ENCODE results near the gene RHOG.

Gene RHOG

DNA sequence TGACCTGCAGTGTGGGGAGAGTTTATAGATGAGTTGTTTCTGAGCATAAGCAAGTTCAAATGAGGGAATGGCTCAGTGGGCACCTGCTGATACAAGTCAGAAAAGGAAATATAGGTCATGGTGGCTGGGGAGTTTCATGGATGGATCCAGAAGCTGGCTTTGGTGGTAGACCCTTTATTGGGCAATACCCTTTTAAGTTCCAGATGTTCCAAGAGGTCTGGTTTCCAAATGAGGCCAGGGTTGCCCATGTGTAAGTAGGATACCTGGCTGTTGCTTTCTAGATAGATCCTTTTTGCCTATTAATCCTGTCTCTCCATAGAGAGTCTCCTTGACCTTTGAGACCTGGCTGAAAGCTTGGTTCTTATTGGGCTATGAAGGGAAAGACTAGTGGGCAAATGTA is 16.9 kb upstream of the RHOG start:
- no peak for DNase-seq

DNA sequence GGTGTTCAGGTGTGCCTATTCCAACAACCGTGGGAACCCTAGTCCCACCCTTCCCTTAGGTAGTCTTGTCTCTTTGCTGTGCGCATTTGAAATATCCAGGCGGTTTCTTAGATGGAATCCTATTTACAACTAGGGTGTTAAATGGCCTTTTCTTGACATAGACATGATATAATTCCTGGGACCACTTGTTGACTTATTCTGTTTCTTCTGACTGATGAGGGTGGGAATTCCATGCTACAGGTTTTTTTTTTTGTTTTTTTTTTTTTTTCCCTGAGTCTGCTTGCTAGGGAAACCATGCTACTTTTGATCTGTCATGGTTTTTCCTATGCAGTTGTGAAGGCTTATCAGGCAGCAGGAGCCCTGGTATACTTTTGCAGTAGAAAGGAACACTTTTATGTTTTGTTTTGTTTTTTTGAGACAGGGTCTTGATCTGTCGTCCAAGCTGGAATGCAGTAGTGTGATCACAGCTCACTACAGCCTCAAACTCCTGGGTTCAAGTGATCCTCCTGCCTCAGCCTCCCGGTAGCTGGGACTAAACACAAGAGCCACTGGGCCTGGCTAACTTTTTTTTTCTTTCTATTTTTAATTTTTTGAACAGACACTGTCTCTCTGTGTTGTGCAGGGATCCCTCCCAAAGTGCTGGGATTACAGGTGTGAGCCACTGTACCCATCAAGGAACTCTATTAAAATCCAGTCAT is 16.2 kb upstream of the RHOG start:
- no peak for DNase-seq

GRCh38 chr11:3855808-3856491 is 15.2 kb upstream of the RHOG start:
- peak; percentile 66 to 72 for DNase-seq

DNA sequence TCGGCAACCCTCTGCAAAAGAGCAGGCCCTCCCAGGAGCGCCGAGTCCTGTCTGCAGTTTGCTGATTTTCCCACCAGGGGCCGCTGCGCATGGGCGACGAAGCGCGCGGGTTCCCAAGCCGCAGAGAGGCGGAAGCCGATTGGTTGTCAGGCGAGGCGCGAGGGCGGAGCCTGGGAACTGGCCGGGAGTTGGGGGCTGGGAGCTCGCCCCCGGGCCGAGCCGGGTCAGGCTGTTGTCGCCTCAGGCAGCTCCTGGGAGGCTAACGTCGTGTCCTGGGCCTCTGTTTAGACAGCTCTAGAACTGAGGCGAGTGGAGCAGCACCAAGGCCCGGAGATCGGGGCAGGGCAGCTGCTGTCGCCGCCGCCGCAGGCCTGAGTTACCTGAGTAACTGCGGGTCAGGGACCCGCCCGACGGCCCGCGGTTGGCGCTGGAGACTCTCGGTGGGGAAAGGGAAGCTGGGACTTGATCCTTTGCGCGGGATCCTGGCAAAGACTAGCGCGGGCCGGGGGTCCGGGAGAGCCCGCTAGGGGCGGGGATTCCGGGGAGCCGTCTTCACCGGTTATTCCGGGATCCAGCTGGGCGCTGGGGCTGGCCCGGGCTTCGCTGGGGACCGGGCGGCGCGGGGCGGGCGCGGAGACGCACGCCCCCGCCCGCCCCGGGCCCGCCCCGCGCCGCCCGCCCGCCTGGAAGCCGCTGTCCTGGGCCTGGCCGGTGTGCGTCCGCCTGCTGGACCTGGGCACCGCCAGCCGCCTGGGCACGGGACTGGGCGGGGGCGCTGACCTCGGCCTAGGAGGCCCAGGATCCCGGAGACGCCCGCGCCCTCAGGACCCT is 14.4 kb upstream of the RHOG start, which contains the start of gene STIM1:
TSS of gene STIM1 (plus strand) at position 688 of the 831 bp plus-strand sequence. CDS start 607 bp downstream, outside the sequence.
- DNase-seq, result peak; percentile 100

DNA sequence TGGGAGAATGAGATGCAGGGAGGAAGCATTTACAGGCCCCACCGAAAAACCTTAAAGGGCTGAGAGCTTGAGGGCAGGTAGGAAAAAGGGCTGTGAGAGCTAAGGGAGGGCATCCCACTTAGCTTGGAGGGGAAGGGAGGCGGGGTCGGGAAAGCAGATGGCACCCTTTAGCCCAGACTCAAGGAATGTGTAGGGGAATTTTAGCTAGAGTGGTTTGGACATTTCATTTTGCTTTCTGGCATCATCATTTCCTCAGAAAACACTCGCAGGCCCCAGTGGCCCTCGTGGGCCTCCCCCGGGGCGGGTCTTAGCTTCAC is 13.9 kb upstream of the RHOG start:
- no peak for DNase-seq

GRCh38 chr11:3853899-3854659 is 13.3 kb upstream of the RHOG start:
- DNase-seq, result peak; percentile 81 to 82

GRCh38 chr11:3853545-3853842 is 12.7 kb upstream of the RHOG start:
- DNase-seq, result no peak

GRCh38 chr11:3849297-3849874 is 8.6 kb upstream of the RHOG start:
- peak in 1 of 2 experiments; percentile 51 for DNase-seq

GRCh38 chr11:3845670-3846069 is 4.9 kb upstream of the RHOG start:
- no peak for DNase-seq

DNA sequence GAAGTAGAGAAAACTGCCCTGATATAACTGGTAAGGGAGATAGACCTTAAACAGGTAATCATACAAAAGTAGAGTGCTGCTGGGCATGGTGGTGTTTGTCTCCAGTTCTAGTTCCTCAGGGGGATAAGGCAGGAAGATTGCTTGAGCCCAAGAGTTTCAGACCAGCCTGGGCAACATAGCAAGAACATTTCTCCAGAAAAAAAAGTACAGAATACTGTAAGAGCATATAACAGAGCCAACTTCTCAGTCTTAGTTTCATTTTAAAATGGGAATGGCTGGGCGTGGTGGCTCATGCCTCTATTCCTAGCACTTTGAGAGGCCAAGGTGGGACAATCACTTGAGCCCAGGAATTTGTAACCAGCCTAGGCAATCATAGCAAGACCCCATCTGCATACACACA is 4.5 kb upstream of the RHOG start:
- no peak for DNase-seq

DNA sequence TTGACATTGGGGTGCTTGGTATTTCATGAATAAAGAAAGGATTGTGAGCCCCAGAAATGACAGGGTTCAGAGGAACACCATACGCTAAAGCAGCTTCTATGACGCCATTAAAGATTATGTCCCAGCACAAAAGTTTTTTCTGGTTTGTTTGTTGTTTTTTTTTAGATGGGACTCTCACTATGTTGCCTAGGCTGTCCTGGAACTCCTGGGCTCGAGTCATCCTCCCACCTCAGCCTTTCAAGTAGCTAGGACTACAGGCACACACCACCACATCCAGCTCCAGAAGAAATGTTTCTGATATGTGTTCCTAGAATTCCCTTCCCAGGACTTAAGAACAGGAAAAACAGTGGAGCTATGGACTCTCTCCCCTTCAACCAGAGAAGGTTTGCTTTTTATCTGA is 2.6 kb upstream of the RHOG start:
- DNase-seq, result no peak

- DNase-seq, result peak; percentile 46 to 56
Measured at GRCh38 chr11:3841426-3842350, 929 bp upstream of the RHOG start.

DNA sequence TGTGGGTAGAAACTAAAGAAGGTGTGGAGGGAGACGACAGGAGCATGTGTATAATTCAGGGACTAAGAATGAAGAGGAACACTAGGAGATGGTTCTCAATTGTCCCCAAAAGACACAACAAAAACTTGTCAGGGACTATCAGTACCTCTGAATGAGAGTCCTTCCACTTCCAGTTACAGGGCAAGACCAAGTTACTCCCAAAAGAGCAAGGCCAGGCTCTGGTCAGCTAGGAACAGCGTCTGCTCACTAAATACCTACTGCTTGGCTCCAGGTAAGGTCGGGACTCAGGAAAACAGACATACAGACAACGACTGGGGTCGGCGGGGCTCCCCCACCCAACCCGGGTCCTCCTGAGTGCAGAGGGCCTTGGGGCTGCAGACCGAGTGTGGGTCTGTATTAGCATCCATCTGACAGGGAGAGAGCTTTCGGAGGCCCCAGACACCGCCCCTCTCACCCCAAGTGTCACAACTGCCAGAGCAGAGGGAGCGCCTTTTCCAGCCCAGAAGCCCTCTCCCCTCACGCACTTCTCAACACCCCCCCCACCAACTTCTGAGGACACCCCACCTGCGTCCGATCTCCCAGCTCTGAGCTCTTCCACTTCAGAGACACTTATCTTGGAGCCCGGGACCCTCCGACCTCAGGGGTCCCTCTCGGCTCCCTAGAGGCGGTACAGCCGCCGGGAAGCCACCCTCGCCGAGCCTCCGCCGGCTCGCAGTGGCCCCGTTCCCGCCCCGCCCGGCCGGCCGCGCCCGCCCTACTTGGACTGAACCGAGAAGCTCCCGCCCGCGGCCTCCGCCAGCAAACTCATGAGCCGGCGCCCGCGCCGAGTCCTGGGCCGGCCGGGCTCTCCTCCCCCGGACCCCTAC is 522 bp downstream of the RHOG start:
- DNase-seq, result peak; percentile 53 to 63

- no peak for DNase-seq
Measured at GRCh38 chr11:3838504-3838903, 2.3 kb downstream of the RHOG start.

- no peak for DNase-seq
Measured at GRCh38 chr11:3837793-3838192, 3.0 kb downstream of the RHOG start.

DNA sequence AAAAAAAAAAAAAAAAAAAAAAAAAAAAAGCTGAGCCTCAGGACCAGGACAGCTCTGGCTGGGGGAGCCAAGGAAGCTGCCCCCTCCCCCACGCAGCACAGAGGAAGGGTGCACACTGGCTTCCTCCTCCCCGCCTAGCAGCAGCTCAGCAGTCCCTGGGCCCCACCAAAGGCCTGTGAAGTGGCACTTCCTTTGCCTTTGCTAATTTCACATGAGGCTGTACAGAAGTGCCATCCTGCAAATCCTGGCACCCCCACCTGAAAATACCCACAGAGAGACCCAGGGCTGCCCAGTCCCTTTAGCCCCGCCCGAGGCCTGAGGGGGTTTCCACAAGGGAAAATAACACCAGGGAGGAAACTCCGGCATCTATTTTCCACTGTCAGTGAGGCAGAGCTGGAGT is 3.9 kb downstream of the RHOG start:
- peak; percentile 50 to 63 for DNase-seq

GRCh38 chr11:3835751-3836150 is 5.0 kb downstream of the RHOG start:
- no peak for DNase-seq

DNA sequence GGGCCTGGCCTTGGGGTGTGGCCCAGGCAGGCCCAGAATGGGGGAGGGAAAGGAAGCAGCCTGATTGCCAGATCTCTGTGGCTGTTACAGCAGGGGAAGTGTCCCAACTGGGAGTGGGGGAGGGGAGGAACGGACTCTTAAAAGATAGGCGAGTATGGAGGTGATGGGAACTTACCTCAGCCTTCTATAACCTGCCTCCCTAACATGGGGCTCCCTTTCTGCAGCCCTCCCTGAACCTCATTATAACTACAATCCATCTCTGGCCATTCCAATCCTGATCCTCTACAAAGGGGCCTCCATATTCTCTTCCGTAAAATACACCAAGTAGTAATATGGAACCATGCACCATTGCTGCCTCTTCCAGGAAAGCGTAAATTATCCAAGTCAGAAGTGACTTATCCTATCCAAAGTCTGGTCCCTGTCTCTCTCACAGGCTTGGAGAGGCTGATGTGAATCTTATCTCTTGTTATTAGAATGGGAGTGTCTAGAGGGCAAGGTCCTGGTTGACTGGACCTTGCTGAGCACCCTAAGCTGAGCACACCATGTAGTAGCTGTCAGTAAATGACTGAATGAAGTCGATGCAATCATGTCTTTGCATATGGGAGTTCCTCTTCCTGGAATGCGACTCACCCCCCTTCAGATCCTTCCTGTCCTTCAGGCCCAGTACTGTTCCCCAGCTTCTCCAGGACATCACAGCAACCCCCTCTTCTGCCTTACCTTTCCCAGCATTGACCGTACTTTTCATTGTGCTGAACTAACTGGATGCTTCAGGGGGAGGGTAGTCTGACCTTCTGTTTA is 5.9 kb downstream of the RHOG start:
- no peak for DNase-seq

DNA sequence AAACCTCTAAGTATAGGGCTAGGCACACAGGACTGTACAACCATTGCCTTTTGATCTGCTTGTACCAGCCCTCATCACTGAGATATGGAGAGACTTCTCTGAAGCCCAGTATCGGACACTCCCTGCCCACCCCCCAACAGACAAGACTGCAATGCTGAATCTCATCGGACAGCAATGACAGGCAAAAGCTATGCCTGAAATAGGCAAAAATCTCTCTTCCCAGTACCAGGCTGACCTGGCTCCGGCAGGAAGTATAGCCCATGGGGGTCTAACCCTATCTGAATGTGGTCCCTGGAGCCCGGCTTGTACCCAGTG is 6.5 kb downstream of the RHOG start:
- no peak for DNase-seq

- DNase-seq, result no peak
Measured at GRCh38 chr11:3833449-3833848, 7.3 kb downstream of the RHOG start.
